OCI-LY1 (cell line): Measurements from ENCODE around the gene MAF.

Experiments used
- CTCF ChIP-seq: fragments of 200-600 bp; sonication (generic), shearing (Covaris generic); IDR thresholded peaks from 2 replicates; pipeline ENCODE4 v1.5.1; 2017; ENCODE audit warnings: mild to moderate bottlenecking, antibody characterized with exemption, low read length, moderate library complexity, mixed read lengths
- EZH2 ChIP-seq: fragments of 200-600 bp; sonication (generic), shearing (Covaris generic); IDR thresholded peaks from 2 replicates; pipeline ENCODE4 v1.8.0; 2017; ENCODE audit warnings: borderline replicate concordance, mixed run types, mild to moderate bottlenecking, antibody characterized with exemption, low read length, moderate library complexity, mixed read lengths

- TF ChIP-seq EZH2 (no peak), CTCF (no peak)
Observed at GRCh38 chr16:79628501-79628975, 28.0 kb upstream of the MAF start.
